ENCODE data around the gene RUNX1. TPM values are rescaled to one million over a fixed set of nuclear protein-coding genes. Genes with fewer than 3 reads are reported as not detected.

RUNX1 gene
- total RNA-seq, 2 donors from 2014 or later = 97.0 to 110 TPM

- Mint-ChIP-seq H3K27me3 (peaks cover 58% of the 10 kb centered on the region), H3K4me1 (peaks cover 2% of the 10 kb centered on the region), H3K36me3 (ENCODE audit: low read depth) (peaks cover 5% of the 10 kb centered on the region), H3K27ac (no peak overlapping the region), H3K4me3 (no peak overlapping the region)
- H3K9me3 ChIP-seq (ENCODE audit: control insufficient read depth, low read length, poor library complexity, severe bottlenecking) = no peaks in the 10 kb centered on the region
- ATAC-seq (no peak), DNase-seq (no peak)
These were observed 294.1 kb downstream of the RUNX1 start for GRCh38 chr21:34754690-34755647.

- H3K4me3 Mint-ChIP-seq = no peak overlapping the region
- peaks cover 46% of the 10 kb centered on the region for H3K27me3 Mint-ChIP-seq
- ATAC-seq = no peak
- H3K9me3 ChIP-seq (ENCODE audit: control insufficient read depth, low read length, poor library complexity, severe bottlenecking) = no peaks in the 10 kb centered on the region
- DNase-seq = no peak
- H3K36me3 Mint-ChIP-seq (ENCODE audit: low read depth) = peaks cover 2% of the 10 kb centered on the region
- H3K4me1 Mint-ChIP-seq = peaks cover 6% of the 10 kb centered on the region
- H3K27ac Mint-ChIP-seq = no peak overlapping the region
These were observed 300.2 kb downstream of the RUNX1 start for GRCh38 chr21:34748862-34749261.

- ATAC-seq (peak; percentile 84), DNase-seq (peak in 2 of 3 donors; percentile 21 to 36)
- Mint-ChIP-seq H3K4me3 (peak overlapping the region; percentile 65), H3K36me3 (ENCODE audit: low read depth) (peaks cover 2% of the 10 kb centered on the region), H3K4me1 (peaks cover 3% of the 10 kb centered on the region), H3K27ac (no peak overlapping the region), H3K27me3 (peaks cover 32% of the 10 kb centered on the region)
- no peaks in the 10 kb centered on the region for H3K9me3 ChIP-seq (ENCODE audit: control insufficient read depth, low read length, poor library complexity, severe bottlenecking)
These were observed 303.4 kb downstream of the RUNX1 start for GRCh38 chr21:34745557-34746255.

- H3K4me1 Mint-ChIP-seq = peaks cover 3% of the 10 kb centered on the region
- no peak for ATAC-seq
- no peak overlapping the region for H3K27ac Mint-ChIP-seq
- peaks cover 6% of the 10 kb centered on the region for H3K36me3 Mint-ChIP-seq (ENCODE audit: low read depth)
- H3K4me3 Mint-ChIP-seq = no peak overlapping the region
- no peaks in the 10 kb centered on the region for H3K9me3 ChIP-seq (ENCODE audit: control insufficient read depth, low read length, poor library complexity, severe bottlenecking)
- H3K27me3 Mint-ChIP-seq = peaks cover 28% of the 10 kb centered on the region
- no peak for DNase-seq
These were observed 304.3 kb downstream of the RUNX1 start for GRCh38 chr21:34744801-34745200.

- DNase-seq (no peak), ATAC-seq (no peak)
- no peaks in the 10 kb centered on the region for H3K9me3 ChIP-seq (ENCODE audit: control insufficient read depth, low read length, poor library complexity, severe bottlenecking)
- H3K27ac Mint-ChIP-seq = no peak overlapping the region
- H3K27me3 Mint-ChIP-seq = peaks cover 30% of the 10 kb centered on the region
- no peak overlapping the region for H3K4me3 Mint-ChIP-seq
- peaks cover 3% of the 10 kb centered on the region for H3K4me1 Mint-ChIP-seq
- peaks cover 6% of the 10 kb centered on the region for H3K36me3 Mint-ChIP-seq (ENCODE audit: low read depth)
These were observed 305.3 kb downstream of the RUNX1 start for GRCh38 chr21:34743831-34744230.

- no peaks in the 10 kb centered on the region for H3K9me3 ChIP-seq (ENCODE audit: control insufficient read depth, low read length, poor library complexity, severe bottlenecking)
- no peak for ATAC-seq
- peaks cover 36% of the 10 kb centered on the region for H3K27me3 Mint-ChIP-seq
- no peak for DNase-seq
- no peak overlapping the region for H3K4me3 Mint-ChIP-seq
- H3K27ac Mint-ChIP-seq = no peak overlapping the region
- H3K4me1 Mint-ChIP-seq = peaks cover 3% of the 10 kb centered on the region
- peaks cover 6% of the 10 kb centered on the region for H3K36me3 Mint-ChIP-seq (ENCODE audit: low read depth)
These were observed 305.8 kb downstream of the RUNX1 start for GRCh38 chr21:34743285-34743684.

- no peaks in the 10 kb centered on the region for H3K4me1 Mint-ChIP-seq
- H3K27ac Mint-ChIP-seq = no peak overlapping the region
- peaks cover 6% of the 10 kb centered on the region for H3K36me3 Mint-ChIP-seq (ENCODE audit: low read depth)
- no peak overlapping the region for H3K4me3 Mint-ChIP-seq
- ATAC-seq = no peak
- no peaks in the 10 kb centered on the region for H3K9me3 ChIP-seq (ENCODE audit: control insufficient read depth, low read length, poor library complexity, severe bottlenecking)
- peaks cover 53% of the 10 kb centered on the region for H3K27me3 Mint-ChIP-seq
- DNase-seq = no peak
These were observed 308.9 kb downstream of the RUNX1 start for GRCh38 chr21:34740198-34740597.
